HG03432 (cell line): Measurements from ENCODE around the gene PP2D1.
A peak's percentile ranks its signal among the peaks of the same experiment; 100 is the strongest.
"Not testable (repeated sequence)": the region's sequence is repeated elsewhere in the genome, so short reads cannot be mapped to it uniquely, and the experiment has no call there.

Experiments used
- ATAC-seq: cut with Tn5 transposase; IDR thresholded peaks from one replicate; pipeline ENCODE4 v1.9.1; 2021; ENCODE audit warnings: mild to moderate bottlenecking, moderate library complexity; ENCODE audit not compliant: unreplicated experiment

Gene PP2D1

GRCh38 chr3:20040548-20041196, 28.6 kb upstream of the PP2D1 start:
- peak; percentile 45 for ATAC-seq

GRCh38 chr3:20039765-20040547, 27.9 kb upstream of the PP2D1 start, which contains the start of gene KAT2B:
Gene KAT2B (plus strand): TSS chr3:20040446. CDS start chr3:20040478, 32 bp downstream.
- peak; percentile 63 for ATAC-seq

GRCh38 chr3:20039466-20039764, 27.4 kb upstream of the PP2D1 start:
- ATAC-seq: no peak

GRCh38 chr3:20038699-20039465, 26.8 kb upstream of the PP2D1 start:
- no peak for ATAC-seq

GRCh38 chr3:20037255-20037996, 25.4 kb upstream of the PP2D1 start:
- ATAC-seq: no peak

GRCh38 chr3:20035019-20035418, 23.0 kb upstream of the PP2D1 start:
- ATAC-seq: no peak

- not testable (repeated sequence) for ATAC-seq
Observed at GRCh38 chr3:20031939-20032338, 19.9 kb upstream of the PP2D1 start.

GRCh38 chr3:20028905-20029331, 16.9 kb upstream of the PP2D1 start:
- ATAC-seq: no peak

GRCh38 chr3:20027136-20027535, 15.1 kb upstream of the PP2D1 start:
- ATAC-seq: no peak

- no peak for ATAC-seq
Observed at GRCh38 chr3:20023623-20024405, 11.8 kb upstream of the PP2D1 start.

- no peak for ATAC-seq
Observed at GRCh38 chr3:20022954-20023622, 11.0 kb upstream of the PP2D1 start.

GRCh38 chr3:20016076-20016475, 4.0 kb upstream of the PP2D1 start:
- not testable (repeated sequence) for ATAC-seq

GRCh38 chr3:20015525-20015924, 3.5 kb upstream of the PP2D1 start:
- no peak for ATAC-seq

- no peak for ATAC-seq
Observed at GRCh38 chr3:20013396-20013795, 1.3 kb upstream of the PP2D1 start.

GRCh38 chr3:20008646-20009045, 3.4 kb downstream of the PP2D1 start:
- no peak for ATAC-seq

- no peak for ATAC-seq
Observed at GRCh38 chr3:20007960-20008359, 4.1 kb downstream of the PP2D1 start.

- no peak for ATAC-seq
Observed at GRCh38 chr3:20001932-20002331, 10.1 kb downstream of the PP2D1 start.

- ATAC-seq: no peak
Observed at GRCh38 chr3:19997502-19997901, 14.6 kb downstream of the PP2D1 start.

GRCh38 chr3:19994796-19995195, 17.3 kb downstream of the PP2D1 start:
- no peak for ATAC-seq

GRCh38 chr3:19988904-19989303, 23.2 kb downstream of the PP2D1 start:
- ATAC-seq: not testable (repeated sequence)
